Esophagus (tissue), 2 donors: ENCODE data around the gene CARNS1. TPM values are rescaled to one million over a fixed set of nuclear protein-coding genes. Genes with fewer than 3 reads are reported as not detected.
"Not testable (repeated sequence)": the region's sequence is repeated elsewhere in the genome, so short reads cannot be mapped to it uniquely, and the experiment has no call there.

Experiments used
- H3K27ac ChIP-seq, 2 donors: one replicate each; pipeline ENCODE4 v1.5.1; 2013; ENCODE audit warnings: low read depth in 2 of 2, mild to moderate bottlenecking in 2 of 2, inconsistent platforms in 1 of 2, low read length in 1 of 2, moderate library complexity in 1 of 2
- H3K27me3 ChIP-seq, 2 donors: one replicate each; pipeline ENCODE4 v1.6.1; 2013; ENCODE audit warnings: low read length in 2 of 2, control low read depth in 1 of 2, mild to moderate bottlenecking in 1 of 2; ENCODE audit not compliant: insufficient read depth in 2 of 2, control insufficient read depth in 1 of 2
- H3K36me3 ChIP-seq, 2 donors: one replicate each; pipeline ENCODE4 v1.6.1; 2013; ENCODE audit warnings: low read length in 1 of 2; ENCODE audit not compliant: control insufficient read depth in 2 of 2, insufficient read depth in 2 of 2
- H3K4me1 ChIP-seq, 2 donors: one replicate each; pipeline ENCODE4 v1.6.1; 2013; ENCODE audit warnings: low read length in 1 of 2; ENCODE audit not compliant: control insufficient read depth in 2 of 2, insufficient read depth in 2 of 2
- H3K4me3 ChIP-seq, 2 donors: one replicate each; pipeline ENCODE4 v1.5.1; 2013; ENCODE audit warnings: low read length in 2 of 2, mild to moderate bottlenecking in 2 of 2, low read depth in 1 of 2, moderate library complexity in 1 of 2
- H3K9me3 ChIP-seq, 2 donors: one replicate each; pipeline ENCODE4 v1.6.1; 2013; ENCODE audit warnings: mild to moderate bottlenecking in 2 of 2, low read depth in 1 of 2, low read length in 1 of 2, moderate library complexity in 1 of 2; ENCODE audit not compliant: control insufficient read depth in 2 of 2, insufficient read depth in 1 of 2
- WGBS, 2 donors: extraction: QIAGEN DNeasy Blood & Tissue Kit; methylation state at CpG; one replicate each; pipeline ENCODE4 v1.1.7; 2013; 5-methylcytosine and 5-hydroxymethylcytosine counted together
- polyA plus RNA-seq, 2 donors: library from polyadenylated mRNA; stranded (reverse); fragments of 200-250 nt; gene quantifications; one replicate each; pipeline ENCODE4 v1.2.3, GENCODE V29; 2013
- donor health status: healthy with polysubstance abuse.
- donor health status: Bipolar disorder and iron deficiency.

CARNS1 gene
- polyA plus RNA-seq, 2 donors: 0.21 to 0.29 TPM

DNA sequence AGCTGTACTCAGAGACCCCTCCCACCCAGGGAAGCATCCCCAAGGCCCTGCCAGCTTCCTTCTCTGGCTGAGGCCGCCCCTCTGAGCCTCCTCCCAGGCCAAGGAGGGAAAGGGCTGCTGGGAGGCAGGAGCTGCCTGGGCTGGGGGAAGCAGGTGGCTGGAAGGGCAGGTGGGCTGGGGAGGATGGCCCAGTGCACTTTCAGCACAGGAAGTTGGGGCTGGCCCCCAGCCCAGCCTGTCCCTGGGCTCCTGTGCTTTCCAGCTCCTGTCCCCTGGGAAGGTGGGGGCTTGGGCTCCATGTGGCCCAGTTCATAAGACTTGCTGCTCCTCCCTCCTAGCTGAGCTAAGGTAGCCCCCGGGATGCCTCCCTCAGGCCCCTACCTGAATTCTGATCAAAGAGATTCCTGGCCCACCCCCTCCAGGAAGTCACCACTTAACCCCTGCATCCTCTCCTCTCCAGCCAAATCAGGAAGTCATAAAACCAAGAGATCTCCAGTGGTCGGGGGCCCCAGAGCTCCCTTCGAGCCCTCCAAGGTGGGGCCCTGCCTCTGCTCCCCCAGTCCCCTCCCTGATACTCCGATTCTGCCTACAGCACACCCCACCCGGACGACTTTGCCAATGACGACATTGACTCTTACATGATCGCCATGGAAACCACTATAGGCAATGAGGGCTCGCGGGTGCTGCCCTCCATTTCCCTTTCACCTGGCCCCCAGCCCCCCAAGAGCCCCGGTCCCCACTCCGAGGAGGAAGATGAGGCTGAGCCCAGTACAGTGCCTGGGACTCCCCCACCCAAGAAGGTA, 18.7 kb upstream of the CARNS1 start:
- H3K4me1 ChIP-seq: peaks cover 0 to 24% of the 10 kb centered on the region in 2 donors
- H3K27ac ChIP-seq: no peak overlapping the region
- no peak overlapping the region for H3K4me3 ChIP-seq
- WGBS, 2 donors: 53 to 59% methylated on average over 13 of the region's 13 CpGs
- H3K27me3 ChIP-seq: no peaks in the 10 kb centered on the region
- peaks cover 15 to 44% of the 10 kb centered on the region in 2 donors for H3K36me3 ChIP-seq
- no peaks in the 10 kb centered on the region for H3K9me3 ChIP-seq

DNA sequence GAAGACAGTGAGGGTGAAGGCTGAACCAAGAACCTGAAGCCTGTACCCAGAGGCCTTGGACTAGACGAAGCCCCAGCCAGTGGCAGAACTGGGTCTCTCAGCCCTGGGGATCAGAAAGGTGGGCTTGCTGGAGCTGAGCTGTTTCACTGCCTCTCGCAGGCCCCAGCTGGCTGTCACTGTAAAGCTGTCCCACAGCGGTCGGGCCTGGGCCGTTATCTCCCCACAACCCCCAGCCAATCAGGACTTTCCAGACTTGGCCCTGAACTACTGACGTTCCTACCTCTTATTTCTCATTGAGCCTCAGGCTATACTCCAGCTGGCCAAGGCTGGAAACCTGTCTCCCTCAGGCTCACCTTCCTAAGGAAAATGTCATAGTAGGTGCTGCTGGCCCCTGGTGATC, 17.9 kb upstream of the CARNS1 start:
- 71 to 78% methylated on average over 6 of the region's 6 CpGs for WGBS, 2 donors
- peaks cover 0 to 21% of the 10 kb centered on the region in 2 donors for H3K4me1 ChIP-seq
- H3K4me3 ChIP-seq: no peak overlapping the region
- no peaks in the 10 kb centered on the region for H3K9me3 ChIP-seq
- peaks cover 15 to 44% of the 10 kb centered on the region in 2 donors for H3K36me3 ChIP-seq
- no peaks in the 10 kb centered on the region for H3K27me3 ChIP-seq
- no peak overlapping the region for H3K27ac ChIP-seq

DNA sequence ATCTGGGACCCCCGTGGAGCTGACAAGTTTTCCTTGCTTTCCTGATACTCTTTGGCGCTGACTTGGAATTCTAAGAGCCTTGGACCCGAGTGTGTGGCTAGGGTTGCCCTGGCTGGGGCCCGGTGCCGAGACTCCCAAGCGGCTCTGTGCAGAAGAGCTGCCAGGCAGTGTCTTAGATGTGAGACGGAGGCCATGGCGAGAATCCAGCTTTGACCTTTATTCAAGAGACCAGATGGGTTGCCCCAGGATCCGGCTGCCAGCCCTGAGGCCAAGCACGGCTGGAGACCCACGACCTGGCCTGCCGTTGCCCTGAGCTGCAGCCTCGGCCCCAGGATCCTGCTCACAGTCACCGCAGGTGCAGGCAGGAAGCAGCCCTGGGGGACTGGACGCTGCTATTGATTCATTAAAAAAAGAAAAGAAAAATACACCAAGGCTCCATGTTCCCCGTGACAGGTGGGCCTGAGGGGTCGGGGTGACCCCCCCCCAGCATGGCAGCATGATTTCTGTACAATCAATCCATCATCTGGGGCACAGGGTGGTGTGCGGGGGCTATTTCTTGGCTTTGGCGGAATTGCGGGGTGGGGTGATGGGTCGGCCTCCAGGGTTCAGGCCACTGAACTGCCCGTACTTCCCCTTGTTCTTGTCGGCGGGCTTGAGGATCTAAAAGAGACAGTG, 17.4 kb upstream of the CARNS1 start:
- H3K27me3 ChIP-seq: no peaks in the 10 kb centered on the region
- H3K4me1 ChIP-seq: peaks cover 0 to 18% of the 10 kb centered on the region in 2 donors
- H3K36me3 ChIP-seq: peaks cover 15 to 44% of the 10 kb centered on the region in 2 donors
- no peaks in the 10 kb centered on the region for H3K9me3 ChIP-seq
- WGBS, 2 donors: 79 to 80% methylated on average over 24 of the region's 24 CpGs
- H3K4me3 ChIP-seq: no peak overlapping the region
- no peak overlapping the region for H3K27ac ChIP-seq

DNA sequence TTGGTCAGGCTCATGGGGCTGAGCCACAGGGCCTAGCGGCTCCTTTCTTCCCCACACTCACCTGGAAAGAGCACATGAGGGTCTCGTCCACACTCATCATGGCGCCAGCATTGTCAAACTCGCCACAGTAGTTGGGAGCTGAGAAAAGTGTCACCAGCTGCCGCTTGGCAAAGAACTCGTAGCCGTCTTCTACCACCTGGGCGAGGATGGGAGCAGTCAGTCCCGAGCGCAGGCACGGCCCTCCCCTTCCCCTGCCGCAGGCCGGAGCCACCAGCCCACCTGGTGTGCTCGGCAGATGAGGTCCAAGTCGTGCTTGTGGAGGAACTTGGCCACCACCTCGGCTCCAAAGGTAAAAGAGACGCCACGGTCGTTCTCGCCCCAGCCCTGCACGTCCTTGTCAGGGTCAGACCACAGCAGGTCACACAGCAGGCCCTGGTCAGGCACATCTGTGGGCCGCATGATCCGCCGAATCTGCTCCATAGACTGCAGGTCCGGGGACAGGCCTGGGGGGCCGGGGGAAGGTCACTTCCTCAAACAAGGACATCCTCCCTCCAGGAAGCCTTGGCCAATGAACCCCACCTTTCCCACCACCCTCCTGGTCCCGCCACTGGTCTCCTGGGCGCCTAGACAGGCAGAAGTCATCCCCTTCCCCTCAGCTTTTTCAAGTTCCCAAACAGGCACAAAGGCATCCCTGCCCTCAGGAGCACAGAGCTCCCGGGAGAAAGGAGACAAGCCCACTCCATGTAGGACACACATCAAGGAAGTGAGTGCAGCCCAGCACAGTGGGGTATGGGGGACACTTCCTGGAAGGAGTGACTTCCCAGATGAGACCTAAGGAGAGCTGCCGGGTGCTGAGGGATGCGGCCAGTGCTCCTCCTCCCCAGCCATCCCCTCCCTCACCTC, 16.6 kb upstream of the CARNS1 start:
- no peaks in the 10 kb centered on the region for H3K9me3 ChIP-seq
- no peaks in the 10 kb centered on the region for H3K27me3 ChIP-seq
- peak overlapping the region in 1 of 2 donors; percentile 26 for H3K27ac ChIP-seq
- WGBS, 2 donors: 82 to 84% methylated on average over 30 to 31 of the region's 31 CpGs
- no peak overlapping the region for H3K4me3 ChIP-seq
- peaks cover 15 to 40% of the 10 kb centered on the region in 2 donors for H3K36me3 ChIP-seq
- H3K4me1 ChIP-seq: peaks cover 0 to 13% of the 10 kb centered on the region in 2 donors

DNA sequence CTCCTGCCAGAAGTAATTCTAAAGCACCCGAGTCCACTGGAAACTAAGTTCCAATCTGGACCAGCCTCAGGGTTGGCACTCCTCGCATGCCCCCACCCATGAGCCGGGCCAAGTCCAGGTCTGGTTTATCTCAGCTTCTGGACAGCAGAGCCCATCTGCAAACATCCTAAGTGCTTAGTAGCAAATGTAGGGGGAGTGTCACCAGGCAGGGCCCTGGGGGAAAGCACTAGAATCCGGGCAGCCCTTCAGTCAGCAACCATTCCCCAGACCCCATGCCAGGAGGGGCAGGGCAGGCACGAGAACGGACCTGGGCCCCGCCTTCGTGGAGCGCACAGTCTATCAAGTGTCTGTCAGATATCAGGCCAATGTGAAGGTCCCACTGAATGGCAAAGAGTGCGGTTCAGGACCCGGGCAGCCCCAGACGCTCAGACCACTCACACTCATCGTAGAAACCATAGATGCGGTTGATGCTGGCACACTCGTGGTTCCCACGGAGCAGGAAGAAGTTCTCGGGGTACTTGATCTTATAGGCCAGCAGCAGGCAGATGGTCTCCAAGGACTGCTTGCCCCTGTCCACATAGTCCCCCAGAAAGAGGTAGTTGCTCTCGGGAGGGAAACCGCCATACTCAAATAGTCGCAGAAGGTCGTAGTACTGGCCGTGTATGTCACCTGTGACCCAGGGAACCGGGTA, 15.1 kb upstream of the CARNS1 start:
- peaks cover 15 to 34% of the 10 kb centered on the region in 2 donors for H3K36me3 ChIP-seq

DNA sequence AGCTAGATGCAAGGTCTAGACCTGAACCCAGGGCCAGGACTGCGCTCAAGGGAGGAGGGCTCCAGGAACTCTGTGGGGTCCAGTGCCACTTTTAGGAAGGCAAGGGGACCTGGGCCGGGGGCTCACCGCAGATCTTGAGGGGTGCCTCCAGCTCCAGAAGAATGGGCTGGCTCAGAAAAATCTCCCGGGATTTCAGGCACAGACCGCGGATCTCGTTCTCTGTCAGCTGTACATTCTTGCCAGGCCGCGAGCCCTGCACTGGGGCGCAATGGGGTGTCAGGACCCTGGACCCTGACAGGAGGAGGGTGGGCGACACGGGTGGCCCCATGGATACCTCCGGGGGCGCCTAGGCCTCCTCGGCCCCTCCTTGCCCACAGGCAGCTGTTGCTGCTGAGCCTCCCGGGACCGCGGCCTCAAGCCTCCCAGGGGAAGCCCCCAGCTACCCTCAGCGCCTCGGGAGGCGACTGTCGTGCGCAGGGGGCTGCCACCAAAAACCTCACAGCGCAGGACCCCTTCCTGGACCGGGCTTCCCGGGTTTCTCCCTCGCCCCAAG, 14.5 kb upstream of the CARNS1 start:
- H3K4me3 ChIP-seq: peak overlapping the region; percentile 78 to 93
- peaks cover 0 to 13% of the 10 kb centered on the region in 2 donors for H3K4me1 ChIP-seq
- WGBS, 2 donors: 2 to 3% methylated on average over 26 to 27 of the region's 27 CpGs
- H3K27ac ChIP-seq: peak overlapping the region; percentile 94 to 96
- H3K27me3 ChIP-seq: no peaks in the 10 kb centered on the region
- peaks cover 15 to 29% of the 10 kb centered on the region in 2 donors for H3K36me3 ChIP-seq
- no peaks in the 10 kb centered on the region for H3K9me3 ChIP-seq

More for the DNA sequence above, 15.1 kb upstream of the CARNS1 start:
- Histone ChIP-seq H3K27ac (peak overlapping the region; percentile 94 to 96), H3K27me3 (no peaks in the 10 kb centered on the region), H3K9me3 (no peaks in the 10 kb centered on the region), H3K4me1 (peaks cover 0 to 13% of the 10 kb centered on the region in 2 donors), H3K4me3 (peak overlapping the region; percentile 78 to 93)
- WGBS, 2 donors: 25 to 28% methylated on average over 23 of the region's 23 CpGs

DNA sequence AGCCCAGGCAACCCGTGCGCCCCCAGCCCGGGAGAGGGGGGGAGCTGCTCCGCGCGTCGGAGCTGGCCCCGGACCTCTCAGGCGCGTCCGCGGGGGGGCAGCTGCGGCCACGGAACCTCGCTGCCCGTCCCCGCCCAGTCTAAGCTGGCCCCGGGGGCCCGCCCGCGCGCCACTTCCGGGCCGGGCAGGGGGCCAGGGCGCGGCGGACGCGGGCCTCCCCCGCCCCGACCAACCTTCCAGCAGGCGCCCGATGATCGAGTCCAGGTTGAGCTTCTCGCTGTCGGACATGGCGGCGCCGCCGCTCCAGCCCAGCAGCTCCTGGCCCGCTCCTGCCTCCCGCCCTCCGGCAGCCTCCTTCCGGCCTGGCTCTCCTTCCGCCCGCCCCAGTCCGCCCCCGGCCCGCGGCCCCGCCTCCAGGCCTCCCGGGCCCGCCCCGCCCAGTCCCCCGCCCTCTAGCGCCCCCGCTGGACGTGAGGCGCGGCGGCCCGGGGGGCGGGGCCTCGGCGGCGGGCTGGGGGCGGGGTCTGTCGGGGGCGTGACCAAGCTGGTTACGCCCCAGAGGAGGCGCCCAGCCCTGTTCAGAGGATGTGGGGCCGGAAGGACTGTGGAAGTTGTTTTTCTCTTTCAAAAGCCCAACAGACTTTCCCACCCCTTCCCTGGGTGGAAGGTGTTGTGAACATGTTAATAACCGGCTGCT, 13.8 kb upstream of the CARNS1 start, which contains the start of gene PPP1CA:
Gene PPP1CA (minus strand): TSS at position 364 of the 697 bp plus-strand sequence. CDS start 76 bp downstream, at position 288.
- peaks cover 0 to 13% of the 10 kb centered on the region in 2 donors for H3K4me1 ChIP-seq
- WGBS, 2 donors: 0 to 1% methylated on average over 56 to 73 of the region's 73 CpGs
- H3K27me3 ChIP-seq: no peaks in the 10 kb centered on the region
- peaks cover 15 to 29% of the 10 kb centered on the region in 2 donors for H3K36me3 ChIP-seq
- H3K27ac ChIP-seq: peak within 1 kb of the TSS; percentile 94 to 96
- H3K4me3 ChIP-seq: peak within 1 kb of the TSS; percentile 78 to 93
- no peaks in the 10 kb centered on the region for H3K9me3 ChIP-seq

DNA sequence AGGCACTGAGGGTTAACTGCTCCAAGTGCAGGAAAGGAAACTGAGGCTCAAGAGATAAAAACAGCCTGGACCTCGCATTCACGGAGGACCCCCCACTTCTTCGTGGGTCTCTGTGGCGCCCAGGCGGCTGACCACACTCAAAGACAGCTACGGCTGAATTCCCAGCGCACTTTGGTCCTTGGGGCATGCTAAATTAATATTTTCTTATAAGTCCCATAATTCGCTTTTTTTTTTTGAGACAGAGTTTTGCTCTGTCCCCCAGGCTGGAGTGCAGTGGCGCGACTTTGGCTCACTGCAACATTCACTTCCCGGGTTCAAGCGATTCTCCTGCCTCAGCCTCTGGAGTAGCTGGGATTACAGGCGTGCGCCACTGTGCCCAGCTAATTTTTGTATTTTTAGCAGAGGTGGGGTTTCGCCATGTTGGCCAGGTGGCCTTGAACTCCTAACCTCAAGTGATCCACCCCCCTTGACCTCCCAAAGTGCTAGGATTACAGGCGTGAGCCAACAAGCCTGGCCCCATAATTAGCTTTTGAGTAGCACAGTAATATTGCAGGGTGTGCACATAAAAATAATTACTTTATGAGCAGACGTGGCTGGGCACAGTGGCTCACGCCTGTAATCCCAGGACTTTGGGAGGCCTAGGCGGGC, 13.2 kb upstream of the CARNS1 start:
- 47 to 52% methylated on average over 19 of the region's 19 CpGs for WGBS, 2 donors
- not testable (repeated sequence) for H3K9me3 ChIP-seq, H3K4me3 ChIP-seq, H3K27me3 ChIP-seq
- peaks cover 0 to 14% of the 10 kb centered on the region in 2 donors for H3K4me1 ChIP-seq
- peaks cover 12 to 26% of the 10 kb centered on the region in 2 donors for H3K36me3 ChIP-seq
- H3K27ac ChIP-seq: peak overlapping the region; percentile 77 to 90
